HG03060 (cell line): ENCODE measurements around the gene IGHMBP2.
"Not testable (repeated sequence)": the region's sequence is repeated elsewhere in the genome, so short reads cannot be mapped to it uniquely, and the experiment has no call there.

Source experiments
- ATAC-seq: cut with Tn5 transposase; IDR thresholded peaks from one replicate; pipeline ENCODE4 v1.9.1; 2021; ENCODE audit warnings: low read depth, moderate number of reproducible peaks; ENCODE audit not compliant: unreplicated experiment

Gene IGHMBP2

DNA sequence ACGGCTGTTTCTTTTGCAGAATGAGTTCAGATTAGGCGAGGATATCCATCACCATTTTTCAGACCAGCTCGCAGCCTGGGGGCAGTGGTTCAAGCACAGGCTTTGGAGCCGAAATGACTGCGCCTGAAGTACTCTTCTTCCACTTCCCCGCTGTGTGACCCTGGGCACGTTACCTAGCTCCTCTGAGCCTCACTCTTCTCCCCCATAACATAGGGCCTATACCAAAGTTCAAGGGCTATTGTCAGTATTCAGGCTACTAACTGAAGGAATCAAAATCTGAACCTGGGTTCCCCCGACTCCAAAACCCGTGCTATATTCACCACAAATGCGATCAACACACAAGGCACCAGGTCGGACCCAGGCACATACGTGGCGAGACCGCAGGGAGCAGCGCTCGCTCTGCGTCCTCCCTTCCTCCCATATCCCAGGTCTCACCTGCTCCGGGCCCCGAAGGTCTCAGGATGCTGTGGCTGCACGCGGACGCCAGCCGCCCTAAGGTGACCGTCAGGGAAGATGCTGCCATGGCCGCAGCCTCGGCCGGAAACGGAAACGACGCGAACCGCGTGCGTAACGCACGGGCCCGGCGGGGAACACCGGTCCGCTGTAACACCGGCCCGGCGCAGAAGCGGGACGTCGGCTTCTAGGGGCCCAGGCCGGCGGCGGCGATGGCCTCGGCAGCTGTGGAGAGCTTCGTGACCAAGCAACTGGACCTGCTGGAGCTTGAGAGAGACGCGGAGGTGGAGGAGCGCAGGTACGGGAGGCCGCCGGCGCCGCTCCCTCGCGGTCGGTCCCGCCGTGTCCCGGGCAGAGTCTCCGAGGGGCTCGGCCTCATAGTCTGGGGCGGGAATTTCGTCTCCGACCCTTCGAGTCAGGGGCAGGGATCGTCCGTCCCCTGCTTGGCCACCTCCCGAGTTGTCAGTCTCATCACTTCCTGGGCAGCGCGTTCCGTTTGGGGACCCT, at the start of gene IGHMBP2, which contains the start of gene MRPL21:
Gene IGHMBP2, plus strand, starts transcription at position 604 of the 960 bp plus-strand sequence. Its CDS starts 62 bp downstream, at position 666.
Gene MRPL21, minus strand, starts transcription at position 545 of the 960 bp plus-strand sequence. Its CDS starts 22 bp downstream, at position 523.
- no peak for ATAC-seq

DNA sequence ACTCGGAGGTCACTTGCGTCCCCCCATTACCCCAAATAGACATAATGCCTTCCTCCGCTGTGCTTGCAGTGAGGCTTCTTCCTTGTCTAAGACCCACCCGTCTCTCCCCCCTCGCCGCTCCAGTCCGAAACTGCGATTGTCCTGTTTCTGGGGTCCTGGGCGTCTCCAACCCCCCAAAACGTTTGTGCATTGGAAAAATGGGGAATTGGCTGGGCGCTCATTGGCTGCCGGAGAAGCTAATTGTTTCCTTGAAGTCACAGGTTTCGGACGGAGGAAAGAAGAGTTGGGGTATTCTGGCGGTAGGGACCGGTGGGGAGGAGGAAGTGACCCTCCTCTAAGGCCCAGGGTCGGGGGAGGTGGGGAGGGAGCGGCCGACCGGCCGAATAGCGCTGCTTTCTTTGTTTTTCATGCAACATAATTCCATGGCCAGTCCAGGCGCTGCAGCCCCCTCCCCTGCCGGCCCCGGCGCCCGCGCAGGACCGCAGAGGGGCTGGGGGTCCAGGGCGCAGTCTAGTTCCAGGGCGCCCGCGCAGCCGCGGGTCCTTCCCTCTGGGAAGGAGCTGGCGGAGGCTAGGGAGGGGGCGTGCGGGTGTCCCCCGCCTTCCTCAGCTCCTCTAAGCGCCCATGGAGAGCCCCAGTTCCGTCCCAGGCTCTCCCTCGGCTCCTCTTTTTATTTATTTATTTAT, 49.3 kb upstream of the IGHMBP2 start:
- no peak for ATAC-seq

- no peak for ATAC-seq
Observed at GRCh38 chr11:68855205-68855981, 48.3 kb upstream of the IGHMBP2 start.

GRCh38 chr11:68856425-68857030, 47.2 kb upstream of the IGHMBP2 start:
- not testable (repeated sequence) for ATAC-seq

DNA sequence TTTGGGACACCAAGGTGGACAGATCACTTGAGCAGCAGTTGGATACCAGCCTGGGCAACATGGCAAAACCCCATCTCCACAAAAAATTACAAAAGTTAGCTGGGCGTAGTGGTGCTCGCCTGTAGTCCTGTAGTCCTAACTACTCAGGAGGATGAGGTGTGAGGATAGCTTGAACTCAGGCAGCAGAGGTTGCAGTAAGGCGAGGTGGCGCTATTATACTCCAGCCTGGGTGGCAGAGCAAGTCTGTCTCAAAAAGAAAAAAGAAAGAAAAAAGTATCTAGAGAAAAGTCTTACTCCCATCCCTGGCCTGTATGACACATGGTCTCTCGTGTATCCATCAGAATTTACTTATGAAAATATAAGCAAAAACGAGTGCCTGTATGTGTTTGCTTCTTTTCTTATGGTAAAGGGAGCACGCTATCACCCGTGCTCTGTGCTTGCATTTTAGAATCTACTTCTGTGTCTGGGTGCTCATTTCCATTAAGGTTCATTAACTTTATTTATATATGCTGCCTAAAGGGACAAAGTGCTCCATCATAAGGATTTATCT, 46.6 kb upstream of the IGHMBP2 start:
- no peak for ATAC-seq

DNA sequence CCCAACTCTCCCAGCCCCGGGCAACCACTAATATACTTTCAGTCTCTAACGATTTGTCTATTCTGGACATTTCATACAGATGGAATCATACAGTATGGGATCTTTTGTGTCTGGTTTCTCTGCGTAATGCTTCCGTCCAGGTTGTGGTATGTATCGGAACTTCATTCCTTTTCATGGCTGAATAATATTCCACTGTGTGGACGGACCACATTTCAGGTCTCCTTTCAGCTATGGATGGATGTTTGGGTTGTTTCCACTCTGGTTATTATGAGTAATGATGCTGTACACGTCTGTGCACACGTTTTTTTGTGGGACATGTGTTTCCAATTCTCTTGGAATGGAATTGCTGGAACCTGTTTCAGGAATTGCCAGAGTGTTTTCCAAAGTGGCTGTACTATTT, 44.6 kb upstream of the IGHMBP2 start:
- no peak for ATAC-seq

DNA sequence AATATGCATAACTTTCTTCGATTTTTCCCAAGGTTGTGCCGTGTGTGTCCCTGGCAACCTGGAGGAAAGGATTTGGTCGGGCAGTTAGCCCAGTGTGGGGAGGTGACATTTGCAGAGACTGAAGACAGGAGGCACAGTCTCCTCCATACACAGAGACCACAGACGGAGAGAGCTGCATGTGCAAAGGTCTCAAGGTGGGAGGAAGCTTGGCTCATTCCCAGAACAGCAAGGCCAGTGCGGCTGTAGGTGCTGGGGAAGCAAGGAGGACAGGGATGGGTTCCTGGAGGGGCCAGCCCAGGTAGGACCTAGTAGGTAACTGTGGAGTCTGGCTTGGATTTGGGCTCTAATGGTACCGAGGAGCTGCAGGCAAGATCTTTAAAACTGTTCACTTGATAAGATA, 41.3 kb upstream of the IGHMBP2 start:
- no peak for ATAC-seq

DNA sequence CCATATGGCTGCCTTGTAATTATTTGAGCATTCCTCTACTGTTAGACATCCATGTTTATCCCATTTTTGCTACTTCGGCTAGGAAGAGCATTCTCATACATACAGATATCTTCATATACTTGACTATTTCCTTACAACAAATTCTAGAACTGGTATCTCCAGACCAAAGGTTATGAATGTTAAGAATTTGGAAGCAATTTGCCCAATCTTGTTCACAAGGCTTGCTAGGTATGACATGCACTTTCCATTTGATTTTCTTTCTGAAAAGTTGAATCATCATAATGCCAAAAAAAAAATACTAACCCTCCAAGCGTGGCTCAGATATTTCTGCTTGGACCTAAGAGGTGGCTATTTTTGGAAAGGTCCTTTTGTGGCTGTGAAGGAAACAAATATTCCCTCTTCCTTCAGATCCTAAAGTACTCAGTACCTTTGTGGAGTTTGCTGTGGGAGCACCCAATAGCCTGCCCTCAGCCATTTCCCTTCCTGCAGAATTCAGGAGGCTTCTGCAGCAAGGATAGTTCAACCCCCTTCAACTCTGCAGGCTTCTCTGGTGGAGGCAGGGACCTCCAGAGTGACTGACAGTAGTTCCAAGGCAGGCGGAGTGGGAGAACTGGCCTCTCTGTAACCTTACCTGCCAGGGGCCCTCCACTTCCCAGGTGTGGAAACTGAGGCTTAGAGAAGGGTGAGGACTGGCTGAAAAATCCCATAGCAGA, 40.0 kb upstream of the IGHMBP2 start:
- no peak for ATAC-seq

- no peak for ATAC-seq
Observed at GRCh38 chr11:68865241-68865640, 38.5 kb upstream of the IGHMBP2 start.

- ATAC-seq = no peak
Observed at GRCh38 chr11:68867066-68867465, 36.6 kb upstream of the IGHMBP2 start.

- no peak for ATAC-seq
Observed at GRCh38 chr11:68868221-68868835, 35.4 kb upstream of the IGHMBP2 start.

GRCh38 chr11:68870470-68870869, 33.2 kb upstream of the IGHMBP2 start:
- no peak for ATAC-seq

DNA sequence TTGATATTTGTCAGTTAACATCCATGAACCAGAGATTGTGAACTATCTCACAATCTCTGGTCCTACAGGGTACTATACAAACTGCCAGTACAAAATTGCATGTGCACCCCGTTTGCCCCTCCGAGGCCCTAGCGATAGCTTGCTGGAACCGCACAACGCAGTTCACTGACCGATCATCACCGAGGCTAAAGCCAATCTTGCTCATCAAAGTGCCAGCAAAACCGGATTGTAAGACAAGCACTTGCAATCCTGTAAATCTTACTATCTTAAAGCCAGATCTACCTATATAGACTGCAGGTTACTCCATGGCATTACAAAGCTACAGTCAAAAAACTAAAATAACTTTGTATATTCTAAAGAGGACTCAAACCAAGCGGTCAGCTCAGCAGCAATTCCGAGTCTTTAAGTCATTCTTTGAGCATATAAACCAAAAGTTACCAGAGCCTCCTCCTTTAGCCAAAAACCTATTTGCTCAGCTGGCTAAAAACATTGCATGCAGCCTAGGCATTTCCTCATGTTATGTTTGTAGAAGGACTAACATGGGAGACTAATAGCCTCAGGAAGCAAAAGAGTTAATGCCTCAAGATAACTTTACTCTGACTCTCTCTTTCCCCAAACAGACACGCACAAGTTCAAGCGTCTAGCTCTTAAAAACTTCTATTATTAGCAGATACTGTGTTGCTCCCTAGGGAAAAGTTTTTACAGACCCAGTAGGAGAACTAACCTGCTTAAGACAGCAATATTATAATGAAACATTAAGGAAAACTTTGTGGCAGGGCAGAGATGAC, 31.3 kb upstream of the IGHMBP2 start:
- no peak for ATAC-seq

DNA sequence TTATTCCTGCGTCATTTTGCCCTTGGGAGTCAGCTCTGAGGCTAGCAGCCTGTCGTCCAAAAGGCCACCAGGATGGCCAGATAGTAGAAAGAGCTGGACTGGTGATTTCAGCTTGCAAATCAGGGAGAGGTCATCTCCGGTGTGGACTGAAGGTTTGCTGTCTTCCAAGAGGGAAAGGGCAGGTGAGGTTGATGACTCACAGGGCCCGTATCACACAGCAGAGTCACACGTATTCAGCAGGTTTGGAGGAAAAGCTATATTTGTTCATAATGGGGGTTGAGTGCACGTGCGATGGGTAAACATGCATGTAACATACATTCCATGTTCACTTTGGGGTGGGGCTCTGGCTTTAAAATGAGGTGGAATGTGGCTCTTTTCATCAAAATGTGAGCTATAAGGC, 25.7 kb upstream of the IGHMBP2 start:
- no peak for ATAC-seq

- ATAC-seq = no peak
Observed at GRCh38 chr11:68880851-68881250, 22.8 kb upstream of the IGHMBP2 start.

- ATAC-seq = no peak
Observed at GRCh38 chr11:68881320-68881719, 22.4 kb upstream of the IGHMBP2 start.

- ATAC-seq = no peak
Observed at GRCh38 chr11:68882391-68882790, 21.3 kb upstream of the IGHMBP2 start.

DNA sequence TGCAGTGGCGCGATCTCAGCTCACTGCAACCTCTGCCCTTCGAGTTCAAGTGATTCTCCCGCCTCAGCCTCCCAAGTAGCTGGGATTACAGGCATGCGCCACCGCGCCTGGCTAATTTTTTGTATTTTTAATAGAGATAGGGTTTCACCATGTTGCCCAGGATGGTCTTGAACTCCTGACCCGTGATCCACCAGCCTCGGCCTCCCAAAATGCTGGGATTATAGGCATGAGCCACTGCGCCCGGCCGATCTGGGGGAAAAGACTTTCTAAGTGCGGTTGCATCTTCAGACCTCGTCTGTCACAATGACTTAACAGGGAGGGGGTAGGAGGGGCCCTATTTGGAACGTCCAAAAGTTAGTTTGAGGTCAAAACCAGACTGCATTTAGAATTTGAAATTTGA, 18.9 kb upstream of the IGHMBP2 start:
- ATAC-seq = not testable (repeated sequence)
